ENCODE measurements around the gene JADE2.

JADE2 gene

GRCh38 chr5:134581241-134581981 is 55.9 kb downstream of the JADE2 start:
- Mint-ChIP-seq H3K4me1 (no peaks in the 10 kb centered on the region), H3K27me3 (ENCODE audit: low read depth) (peaks cover 3% of the 10 kb centered on the region), H3K9me3 (no peaks in the 10 kb centered on the region), H3K36me3 (ENCODE audit: low read depth) (peaks cover 6% of the 10 kb centered on the region), H3K4me3 (no peak overlapping the region), H3K27ac (no peak overlapping the region)
- no peak for TF ChIP-seq CTCF (IDR thresholded peaks at IDR 0.05; ENCODE audit: unreplicated experiment in 3 of 3)

- H3K9me3 Mint-ChIP-seq: no peaks in the 10 kb centered on the region
- H3K4me1 Mint-ChIP-seq: no peaks in the 10 kb centered on the region
- H3K36me3 Mint-ChIP-seq (ENCODE audit: low read depth): peaks cover 6% of the 10 kb centered on the region
- H3K27ac Mint-ChIP-seq: no peak overlapping the region
- H3K4me3 Mint-ChIP-seq: no peak overlapping the region
- H3K27me3 Mint-ChIP-seq (ENCODE audit: low read depth): peaks cover 3% of the 10 kb centered on the region
- no peak for TF ChIP-seq CTCF (IDR thresholded peaks at IDR 0.05; ENCODE audit: unreplicated experiment in 3 of 3)
Measured at GRCh38 chr5:134582281-134582680, 56.8 kb downstream of the JADE2 start.

DNA sequence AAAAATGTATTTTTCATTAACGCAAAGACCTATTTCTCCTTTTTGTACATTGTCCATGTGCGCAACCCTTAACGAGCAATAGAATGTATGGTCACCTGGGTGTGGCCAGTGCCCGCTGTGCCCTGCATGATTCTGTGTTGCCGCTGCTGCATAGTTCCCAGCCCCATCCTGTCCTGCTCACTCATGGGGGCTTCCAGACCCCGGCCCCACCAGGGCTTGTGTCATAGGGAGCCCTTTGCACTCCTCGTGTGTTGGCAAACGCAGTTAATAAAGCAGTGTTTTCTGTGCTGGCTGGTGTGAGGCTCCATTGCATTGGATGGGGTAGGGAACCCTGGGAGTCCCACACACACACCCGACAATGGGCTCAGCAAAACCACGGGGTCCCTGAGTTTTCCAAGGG is 57.5 kb downstream of the JADE2 start:
- Mint-ChIP-seq H3K27ac (no peak overlapping the region), H3K4me3 (no peak overlapping the region), H3K27me3 (ENCODE audit: low read depth) (peaks cover 3% of the 10 kb centered on the region), H3K36me3 (ENCODE audit: low read depth) (peaks cover 1% of the 10 kb centered on the region), H3K9me3 (no peaks in the 10 kb centered on the region), H3K4me1 (no peaks in the 10 kb centered on the region)
- TF ChIP-seq CTCF (IDR thresholded peaks at IDR 0.05; ENCODE audit: unreplicated experiment in 3 of 3): no peak

GRCh38 chr5:134583766-134584165 is 58.3 kb downstream of the JADE2 start:
- Mint-ChIP-seq H3K27ac (no peak overlapping the region), H3K4me3 (no peak overlapping the region), H3K36me3 (ENCODE audit: low read depth) (no peaks in the 10 kb centered on the region), H3K27me3 (ENCODE audit: low read depth) (peaks cover 3% of the 10 kb centered on the region), H3K4me1 (no peaks in the 10 kb centered on the region), H3K9me3 (no peaks in the 10 kb centered on the region)
- no peak for TF ChIP-seq CTCF (IDR thresholded peaks at IDR 0.05; ENCODE audit: unreplicated experiment in 3 of 3)

DNA sequence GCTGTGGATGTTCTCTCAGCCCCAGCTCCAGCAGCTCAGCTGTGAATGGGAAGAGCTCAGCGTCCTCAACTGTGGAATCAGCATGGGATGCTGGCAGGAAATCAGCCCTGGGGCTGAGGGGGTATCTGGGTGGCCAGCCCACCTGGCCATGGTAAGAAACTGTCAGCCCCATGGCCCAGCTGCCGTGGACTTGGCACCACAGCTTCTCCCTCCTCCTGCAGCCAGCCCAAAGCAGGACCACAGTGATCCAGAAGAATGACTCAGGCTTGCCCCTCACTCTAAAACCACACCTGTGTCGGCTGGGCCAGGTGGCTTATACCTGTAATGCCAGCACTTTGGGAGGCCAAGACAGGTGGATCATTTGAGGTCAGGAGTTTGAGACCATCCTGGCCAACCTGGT is 59.2 kb downstream of the JADE2 start:
- no peaks in the 10 kb centered on the region for H3K36me3 Mint-ChIP-seq (ENCODE audit: low read depth)
- TF ChIP-seq CTCF (IDR thresholded peaks at IDR 0.05; ENCODE audit: unreplicated experiment in 3 of 3): no peak
- no peak overlapping the region for H3K27ac Mint-ChIP-seq
- H3K4me1 Mint-ChIP-seq: no peaks in the 10 kb centered on the region
- no peak overlapping the region for H3K4me3 Mint-ChIP-seq
- no peaks in the 10 kb centered on the region for H3K9me3 Mint-ChIP-seq
- peaks cover 3% of the 10 kb centered on the region for H3K27me3 Mint-ChIP-seq (ENCODE audit: low read depth)

DNA sequence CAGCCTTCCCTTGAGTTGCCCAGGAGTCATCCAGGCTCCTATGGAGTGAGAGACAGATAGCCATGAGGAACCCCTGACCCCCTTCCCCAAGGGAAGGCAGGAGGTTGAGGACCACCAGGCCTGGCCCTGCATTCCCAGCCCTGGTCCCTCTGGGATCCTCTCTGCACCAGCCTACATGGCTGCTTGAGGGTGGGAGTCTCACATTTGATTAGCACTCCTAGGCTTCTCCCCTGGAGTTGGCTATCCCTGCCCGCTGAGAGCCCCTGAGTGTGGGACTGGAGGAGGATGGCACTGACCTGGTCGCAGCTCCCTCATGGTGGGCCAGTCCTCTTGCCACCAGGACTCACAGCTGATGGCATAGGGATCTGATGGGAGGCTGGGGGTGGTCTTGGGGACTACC is 60.5 kb downstream of the JADE2 start:
- Mint-ChIP-seq H3K27me3 (ENCODE audit: low read depth) (peaks cover 9% of the 10 kb centered on the region), H3K27ac (no peak overlapping the region), H3K4me3 (no peak overlapping the region), H3K4me1 (no peaks in the 10 kb centered on the region), H3K9me3 (no peaks in the 10 kb centered on the region), H3K36me3 (ENCODE audit: low read depth) (no peaks in the 10 kb centered on the region)
- no peak for TF ChIP-seq CTCF (IDR thresholded peaks at IDR 0.05; ENCODE audit: unreplicated experiment in 3 of 3)
